ENCODE measurements around the gene NPR3. TPM values are rescaled to one million over a fixed set of nuclear protein-coding genes. Genes with fewer than 3 reads are reported as not detected.

NPR3 gene
- total RNA-seq, 1 experiment from 2014 or later, result not detected

GRCh38 chr5:32777222-32777621, 66.1 kb downstream of the NPR3 start:
- Histone ChIP-seq H3T11ph (ENCODE audit: low read length) (no peak overlapping the region), H3K9ac (ENCODE audit: extremely low read depth, insufficient read length, low read length) (no peak overlapping the region), H3K18ac (ENCODE audit: insufficient read length, low read depth, low read length) (no peak overlapping the region), H2BK15ac (ENCODE audit: low read depth, low read length) (no peak overlapping the region), H4K5ac (ENCODE audit: insufficient read length, low read depth, low read length) (no peak overlapping the region), H3K56ac (ENCODE audit: insufficient read length, low read depth, low read length) (no peak overlapping the region), H2AK5ac (ENCODE audit: insufficient read length, low read length) (no peak overlapping the region), H3K27ac (ENCODE audit: insufficient read length, low read depth, low read length) (no peak overlapping the region), H4K91ac (ENCODE audit: insufficient read length, low read depth, low read length) (no peak overlapping the region), H3K4ac (ENCODE audit: low read depth, low read length) (no peak overlapping the region), H2BK20ac (ENCODE audit: low read depth, low read length, poor library complexity, severe bottlenecking) (no peak overlapping the region), H4K8ac (replicated peaks; ENCODE audit: insufficient read length, low read depth, low read length) (no peak overlapping the region), H4K20me1 (ENCODE audit: control insufficient read depth, insufficient read depth, insufficient read length) (no peaks in the 10 kb centered on the region), H2BK120ac (ENCODE audit: low read depth, low read length, poor library complexity, severe bottlenecking) (no peak overlapping the region), H3K4me1 (ENCODE audit: insufficient read depth, low read length) (no peaks in the 10 kb centered on the region), H2BK5ac (ENCODE audit: insufficient read length, low read length) (no peak overlapping the region), H3K4me2 (ENCODE audit: insufficient read depth, insufficient read length, low read length) (no peak overlapping the region), H2BK12ac (ENCODE audit: insufficient read length, low read depth, low read length) (no peak overlapping the region), H3K23ac (ENCODE audit: insufficient read length, low read depth, low read length) (no peak overlapping the region), H3K14ac (ENCODE audit: insufficient read depth, low read length) (no peak overlapping the region), H2AFZ (ENCODE audit: low read length) (no peak overlapping the region), H3K79me1 (ENCODE audit: insufficient read depth, low read depth, low read length, poor library complexity, severe bottlenecking) (no peaks in the 10 kb centered on the region), H3K9me3 (ENCODE audit: control insufficient read depth, low read depth, low read length) (no peaks in the 10 kb centered on the region), H3K23me2 (ENCODE audit: insufficient read length, low read depth, low read length, poor library complexity, severe bottlenecking) (no peaks in the 10 kb centered on the region), H3K27me3 (ENCODE audit: insufficient read depth, low read length) (no peaks in the 10 kb centered on the region), H3K79me2 (ENCODE audit: insufficient read depth, low read length) (no peaks in the 10 kb centered on the region)
- Mint-ChIP-seq H3K4me1 (no peaks in the 10 kb centered on the region), H3K4me3 (no peak overlapping the region), H3K36me3 (ENCODE audit: insufficient read depth in 1 of 3, low read depth in 3 of 3) (no peaks in the 10 kb centered on the region), H3K9me3 (no peaks in the 10 kb centered on the region; a peak in 1 of 5 replicates), H3K27ac (no peak overlapping the region), H3K27me3 (ENCODE audit: low read depth) (peaks cover 7% of the 10 kb centered on the region)
- TF ChIP-seq CTCF (conservative IDR thresholded peaks at IDR 0.05), result no peak
- no peak for DNase-seq
- WGBS (ENCODE audit: extremely low coverage, insufficient read length, low lambda C conversion rate), result no CpG with 5 or more reads among the region's 2 CpGs

All from H9 (cell line).